ENCODE measurements around the gene CLTB. TPM values are rescaled to one million over a fixed set of nuclear protein-coding genes. Genes with fewer than 3 reads are reported as not detected.

The CLTB gene
- polyA plus RNA-seq, 1 of the 3 experiments (the other 2 are of a cell fraction) = 91.2 TPM

- Histone ChIP-seq H3K4me1 (ENCODE audit: control insufficient read depth in 1 of 2, insufficient read depth in 2 of 2, low read depth in 1 of 2, low read length in 1 of 2) (peaks cover 0 to 3% of the 10 kb centered on the region in 2 experiments; a peak in 2 of 4 replicates), H3K9ac (peak overlapping the region; percentile 74), H3K79me2 (ENCODE audit: insufficient read depth) (peaks cover 36% of the 10 kb centered on the region), H2AFZ (ENCODE audit: low read depth) (peak overlapping the region; percentile 90), H4K20me1 (ENCODE audit: insufficient read depth) (peaks cover 9% of the 10 kb centered on the region), H3K9me2 (no peaks in the 10 kb centered on the region), H3K36me3 (replicated peaks in 1 of 2; ENCODE audit: control insufficient read depth in 1 of 2, insufficient read depth in 2 of 2, low read length in 1 of 2) (peaks cover 0 to 9% of the 10 kb centered on the region in 2 experiments), H3K4me2 (peak overlapping the region; percentile 89), H3K9me3 (no peaks in the 10 kb centered on the region), H3K27ac (ENCODE audit: low read depth in 2 of 2, low read length in 1 of 2) (peak overlapping the region; percentile 91 to 93), H3F3A (replicated peaks; ENCODE audit: insufficient read depth) (peaks cover 10% of the 10 kb centered on the region), H3K27me3 (ENCODE audit: insufficient read depth) (no peaks in the 10 kb centered on the region), H3K4me3 (ENCODE audit: low read depth in 2 of 2, low read length in 1 of 2) (peak overlapping the region; percentile 88 to 93)
- no peak for TF ChIP-seq TAF1 (IDR thresholded peaks at IDR 0.05; ENCODE audit: borderline replicate concordance, low read depth, low read length)
- TF ChIP-seq CTCF (IDR thresholded peaks at IDR 0.05) = no peak
- TF ChIP-seq SMC3 (IDR thresholded peaks at IDR 0.05; ENCODE audit: low read depth, low read length) = no peak
- no peak for TF ChIP-seq USF1 (IDR thresholded peaks at IDR 0.05; ENCODE audit: borderline replicate concordance, low read depth)
- TF ChIP-seq FOXM1 (IDR thresholded peaks at IDR 0.05; ENCODE audit: low read depth) = no peak
- TF ChIP-seq EP300 (IDR thresholded peaks at IDR 0.05; ENCODE audit: borderline replicate concordance in 1 of 2, low read depth in 1 of 2, low read length in 1 of 2) = no peak
- TF ChIP-seq TCF12 (IDR thresholded peaks at IDR 0.05) = no peak
- TF ChIP-seq IRF3 (IDR thresholded peaks at IDR 0.05; ENCODE audit: low read depth, low read length) = no peak
- TF ChIP-seq NFIC (IDR thresholded peaks at IDR 0.05; ENCODE audit: borderline replicate concordance) = no peak
- no peak for TF ChIP-seq USF2 (IDR thresholded peaks at IDR 0.05; ENCODE audit: borderline replicate concordance, low read depth, low read length)
- no peak for TF ChIP-seq MEF2A (IDR thresholded peaks at IDR 0.05; ENCODE audit: borderline replicate concordance, low read depth)
- TF ChIP-seq ZBTB33 (IDR thresholded peaks at IDR 0.05; ENCODE audit: borderline replicate concordance, low read depth) = no peak
- TF ChIP-seq FOXJ3 (CRISPR knock-in tag; IDR thresholded peaks at IDR 0.05) = no peak
- no peak for TF ChIP-seq YY1 (IDR thresholded peaks at IDR 0.05; ENCODE audit: low read depth)
- TF ChIP-seq JUND (IDR thresholded peaks at IDR 0.05) = no peak
- 33% methylated on average over 27 of the region's 27 CpGs for WGBS (ENCODE audit: low lambda C conversion rate)
- DNase-seq = no peak
- ChIA-PET CTCF (interaction anchor here (0.6 to 4.3 kb wide), 34 partner anchors 9 to 717 kb away, joined by 3 to 47 read pairs (median 4); partner anchors contain the start of genes CLTB, EIF4E1B, RNF44 and SNCB), POLR2A (interaction anchor here (0.8 to 0.9 kb wide), 2 partner anchors 87 to 90 kb away, joined by 3 to 4 read pairs; partner anchors contain the start of gene RNF44)
These were observed 30.7 kb upstream of the CLTB start for GRCh38 chr5:176446884-176447590.
